ENCODE data around the gene A3GALT2. TPM values are rescaled to one million over a fixed set of nuclear protein-coding genes. Genes with fewer than 3 reads are reported as not detected.

The A3GALT2 gene
- total RNA-seq, 1 experiment from 2014 or later = not detected

DNA sequence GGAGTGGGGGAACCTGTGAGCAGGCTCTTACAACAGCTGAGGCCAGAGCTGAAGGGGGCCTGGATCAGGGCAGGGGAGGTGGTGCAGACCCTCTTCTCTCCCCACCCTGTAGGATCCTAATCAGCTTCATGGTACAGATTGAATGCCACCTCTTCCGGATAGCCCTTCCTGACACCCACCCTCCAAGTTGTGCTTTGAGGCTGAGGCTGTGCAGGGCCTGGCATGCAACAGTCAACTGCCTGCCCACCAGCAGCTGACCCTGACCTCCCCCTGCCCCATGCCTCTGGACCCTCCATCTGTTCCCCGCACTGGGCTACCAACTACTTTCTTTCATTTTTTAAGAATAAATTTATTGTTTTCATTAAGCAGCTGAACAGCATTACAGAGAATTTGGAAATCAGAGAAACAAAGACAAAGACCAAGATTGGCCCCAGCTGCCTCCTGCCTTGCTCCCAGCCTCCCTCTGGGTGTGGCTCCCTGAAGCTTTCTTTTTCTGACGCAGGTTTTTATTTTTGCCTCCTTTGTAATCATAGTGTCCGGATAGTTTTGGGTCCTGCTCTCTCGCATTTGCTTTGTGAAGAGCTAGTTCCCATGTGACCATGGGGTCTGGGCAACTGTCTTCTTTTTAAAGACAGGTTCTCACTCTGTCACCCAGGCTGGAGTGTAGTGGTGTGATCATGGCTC is 51.8 kb downstream of the A3GALT2 start:
- Histone ChIP-seq H3K4me3 (ENCODE audit: low read depth, low read length) (no peak overlapping the region), H3K27me3 (replicated peaks; ENCODE audit: control insufficient read depth, insufficient read depth, low read length) (no peaks in the 10 kb centered on the region), H3K36me3 (ENCODE audit: control insufficient read depth, insufficient read depth, low read length) (no peaks in the 10 kb centered on the region), H3K4me1 (no peaks in the 10 kb centered on the region), H3K9me3 (no peaks in the 10 kb centered on the region)
- ChIA-PET CTCF (no interaction called here), POLR2A (no interaction called here)
- H3K27me3 Mint-ChIP-seq (ENCODE audit: insufficient read depth, unreplicated experiment) = no peaks in the 10 kb centered on the region
- H3K4me1 Mint-ChIP-seq (ENCODE audit: low read depth, unreplicated experiment) = no peaks in the 10 kb centered on the region
- no peak overlapping the region for H3K4me3 Mint-ChIP-seq (ENCODE audit: unreplicated experiment)
- no TSS peak for BruUV-seq (replicated peaks)
- TF ChIP-seq, protein P1, sequence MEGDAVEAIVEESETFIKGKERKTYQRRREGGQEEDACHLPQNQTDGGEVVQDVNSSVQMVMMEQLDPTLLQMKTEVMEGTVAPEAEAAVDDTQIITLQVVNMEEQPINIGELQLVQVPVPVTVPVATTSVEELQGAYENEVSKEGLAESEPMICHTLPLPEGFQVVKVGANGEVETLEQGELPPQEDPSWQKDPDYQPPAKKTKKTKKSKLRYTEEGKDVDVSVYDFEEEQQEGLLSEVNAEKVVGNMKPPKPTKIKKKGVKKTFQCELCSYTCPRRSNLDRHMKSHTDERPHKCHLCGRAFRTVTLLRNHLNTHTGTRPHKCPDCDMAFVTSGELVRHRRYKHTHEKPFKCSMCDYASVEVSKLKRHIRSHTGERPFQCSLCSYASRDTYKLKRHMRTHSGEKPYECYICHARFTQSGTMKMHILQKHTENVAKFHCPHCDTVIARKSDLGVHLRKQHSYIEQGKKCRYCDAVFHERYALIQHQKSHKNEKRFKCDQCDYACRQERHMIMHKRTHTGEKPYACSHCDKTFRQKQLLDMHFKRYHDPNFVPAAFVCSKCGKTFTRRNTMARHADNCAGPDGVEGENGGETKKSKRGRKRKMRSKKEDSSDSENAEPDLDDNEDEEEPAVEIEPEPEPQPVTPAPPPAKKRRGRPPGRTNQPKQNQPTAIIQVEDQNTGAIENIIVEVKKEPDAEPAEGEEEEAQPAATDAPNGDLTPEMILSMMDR (IDR thresholded peaks at IDR 0.05; ENCODE audit: insufficient read depth in 1 of 2, low read depth in 1 of 2, low read length in 1 of 2, severe bottlenecking in 1 of 2, unreplicated experiment in 1 of 2) = no peak
- peaks cover 14% of the 10 kb centered on the region for H3K36me3 Mint-ChIP-seq (ENCODE audit: insufficient read depth, unreplicated experiment)
- DNase-seq = no peak
- intact Hi-C loops (cut with micrococcal nuclease; ENCODE audit: unreplicated experiment) = no loop called here
- H3K27ac Mint-ChIP-seq (ENCODE audit: unreplicated experiment) = no peak overlapping the region
- no peaks in the 10 kb centered on the region for H3K9me3 Mint-ChIP-seq (ENCODE audit: unreplicated experiment)

DNA sequence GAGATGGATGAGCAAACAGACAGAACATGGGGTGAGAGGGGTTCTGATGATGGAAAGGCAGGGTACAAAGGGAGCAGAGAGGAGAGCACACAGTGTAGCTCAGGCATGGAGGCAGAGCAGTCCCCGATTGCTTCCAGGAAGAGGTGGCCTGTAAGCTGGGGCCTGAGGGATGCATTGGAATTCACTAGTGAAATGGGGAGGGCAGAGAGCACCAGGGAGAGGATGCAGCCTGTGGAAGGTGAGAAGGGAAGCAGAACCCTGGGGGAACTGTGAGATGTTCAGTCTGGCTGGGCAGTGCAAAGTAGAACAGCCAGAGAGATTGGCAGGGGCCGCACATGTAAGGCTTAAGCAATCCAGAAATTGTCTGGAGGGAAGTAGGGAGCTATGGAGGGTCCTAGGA is 52.4 kb downstream of the A3GALT2 start:
- Mint-ChIP-seq H3K9me3 (ENCODE audit: unreplicated experiment) (no peaks in the 10 kb centered on the region), H3K4me3 (ENCODE audit: unreplicated experiment) (no peak overlapping the region), H3K27me3 (ENCODE audit: insufficient read depth, unreplicated experiment) (no peaks in the 10 kb centered on the region), H3K27ac (ENCODE audit: unreplicated experiment) (no peak overlapping the region), H3K4me1 (ENCODE audit: low read depth, unreplicated experiment) (no peaks in the 10 kb centered on the region), H3K36me3 (ENCODE audit: insufficient read depth, unreplicated experiment) (peaks cover 13% of the 10 kb centered on the region)
- ChIA-PET POLR2A (no interaction called here), CTCF (no interaction called here)
- intact Hi-C loops (cut with micrococcal nuclease; ENCODE audit: unreplicated experiment) = no loop called here
- Histone ChIP-seq H3K36me3 (ENCODE audit: control insufficient read depth, insufficient read depth, low read length) (no peaks in the 10 kb centered on the region), H3K4me1 (no peaks in the 10 kb centered on the region), H3K27me3 (replicated peaks; ENCODE audit: control insufficient read depth, insufficient read depth, low read length) (no peaks in the 10 kb centered on the region), H3K4me3 (ENCODE audit: low read depth, low read length) (no peak overlapping the region), H3K9me3 (no peaks in the 10 kb centered on the region)
- no TSS peak for BruUV-seq (replicated peaks)
- DNase-seq = no peak
- TF ChIP-seq, protein P1 (IDR thresholded peaks at IDR 0.05; ENCODE audit: insufficient read depth in 1 of 2, low read depth in 1 of 2, low read length in 1 of 2, severe bottlenecking in 1 of 2, unreplicated experiment in 1 of 2) = no peak

DNA sequence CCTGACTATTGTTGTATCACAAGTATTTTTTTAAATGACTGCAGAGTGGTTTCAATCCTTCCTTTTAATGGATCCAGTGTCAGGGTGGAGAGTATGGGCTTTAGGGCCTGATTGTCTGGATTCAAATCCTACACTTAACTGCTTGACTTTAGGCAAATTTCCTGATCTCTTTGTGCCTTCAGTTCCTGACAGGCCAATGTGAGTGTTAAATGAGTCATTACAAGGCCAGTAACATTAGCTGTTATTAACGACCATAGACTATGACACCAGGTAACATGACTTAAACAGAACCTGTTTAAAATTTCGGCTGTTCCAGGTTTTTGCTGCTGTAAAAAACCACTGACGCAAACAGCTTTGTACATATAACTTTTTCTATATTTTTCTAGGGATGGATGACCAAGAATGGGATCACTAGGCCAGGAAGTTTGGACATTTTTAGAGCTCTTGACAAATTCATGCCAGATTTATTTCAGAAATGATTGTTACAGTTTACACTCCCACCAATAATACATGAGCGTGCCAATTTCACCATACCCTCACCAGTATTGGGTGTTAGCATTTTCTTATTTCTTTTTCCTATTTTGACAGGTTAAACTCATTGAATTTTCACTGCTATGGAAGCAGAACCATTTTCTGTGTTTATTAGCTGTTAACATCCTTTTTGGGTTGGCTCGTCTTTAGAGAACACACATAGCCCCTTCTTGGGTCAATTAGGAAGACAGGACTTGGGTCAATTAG is 53.3 kb downstream of the A3GALT2 start:
- peaks cover 10% of the 10 kb centered on the region for H3K36me3 Mint-ChIP-seq (ENCODE audit: insufficient read depth, unreplicated experiment)
- Histone ChIP-seq H3K27me3 (replicated peaks; ENCODE audit: control insufficient read depth, insufficient read depth, low read length) (no peaks in the 10 kb centered on the region), H3K9me3 (no peaks in the 10 kb centered on the region), H3K4me3 (ENCODE audit: low read depth, low read length) (no peak overlapping the region), H3K36me3 (ENCODE audit: control insufficient read depth, insufficient read depth, low read length) (no peaks in the 10 kb centered on the region), H3K4me1 (no peaks in the 10 kb centered on the region)
- no peak overlapping the region for H3K27ac Mint-ChIP-seq (ENCODE audit: unreplicated experiment)
- ChIA-PET CTCF (no interaction called here), POLR2A (no interaction called here)
- no peaks in the 10 kb centered on the region for H3K27me3 Mint-ChIP-seq (ENCODE audit: insufficient read depth, unreplicated experiment)
- no peak overlapping the region for H3K4me3 Mint-ChIP-seq (ENCODE audit: unreplicated experiment)
- no TSS peak for BruUV-seq (replicated peaks)
- DNase-seq = no peak
- TF ChIP-seq, protein P1 (IDR thresholded peaks at IDR 0.05; ENCODE audit: insufficient read depth in 1 of 2, low read depth in 1 of 2, low read length in 1 of 2, severe bottlenecking in 1 of 2, unreplicated experiment in 1 of 2) = no peak
- no peaks in the 10 kb centered on the region for H3K9me3 Mint-ChIP-seq (ENCODE audit: unreplicated experiment)
- intact Hi-C loops (cut with micrococcal nuclease; ENCODE audit: unreplicated experiment) = no loop called here
- no peaks in the 10 kb centered on the region for H3K4me1 Mint-ChIP-seq (ENCODE audit: low read depth, unreplicated experiment)

All from Caco-2 (cell line).